Endothelial cell of hepatic sinusoid (primary cell): ENCODE data around the gene SCAF1.

Experiments used
- in situ Hi-C: cut with HindIII; loops from 2 replicates; pipeline ENCODE4 v1.10.0; 2017; ENCODE audit warnings: low sequenced_read_pairs

The SCAF1 gene, protein sequence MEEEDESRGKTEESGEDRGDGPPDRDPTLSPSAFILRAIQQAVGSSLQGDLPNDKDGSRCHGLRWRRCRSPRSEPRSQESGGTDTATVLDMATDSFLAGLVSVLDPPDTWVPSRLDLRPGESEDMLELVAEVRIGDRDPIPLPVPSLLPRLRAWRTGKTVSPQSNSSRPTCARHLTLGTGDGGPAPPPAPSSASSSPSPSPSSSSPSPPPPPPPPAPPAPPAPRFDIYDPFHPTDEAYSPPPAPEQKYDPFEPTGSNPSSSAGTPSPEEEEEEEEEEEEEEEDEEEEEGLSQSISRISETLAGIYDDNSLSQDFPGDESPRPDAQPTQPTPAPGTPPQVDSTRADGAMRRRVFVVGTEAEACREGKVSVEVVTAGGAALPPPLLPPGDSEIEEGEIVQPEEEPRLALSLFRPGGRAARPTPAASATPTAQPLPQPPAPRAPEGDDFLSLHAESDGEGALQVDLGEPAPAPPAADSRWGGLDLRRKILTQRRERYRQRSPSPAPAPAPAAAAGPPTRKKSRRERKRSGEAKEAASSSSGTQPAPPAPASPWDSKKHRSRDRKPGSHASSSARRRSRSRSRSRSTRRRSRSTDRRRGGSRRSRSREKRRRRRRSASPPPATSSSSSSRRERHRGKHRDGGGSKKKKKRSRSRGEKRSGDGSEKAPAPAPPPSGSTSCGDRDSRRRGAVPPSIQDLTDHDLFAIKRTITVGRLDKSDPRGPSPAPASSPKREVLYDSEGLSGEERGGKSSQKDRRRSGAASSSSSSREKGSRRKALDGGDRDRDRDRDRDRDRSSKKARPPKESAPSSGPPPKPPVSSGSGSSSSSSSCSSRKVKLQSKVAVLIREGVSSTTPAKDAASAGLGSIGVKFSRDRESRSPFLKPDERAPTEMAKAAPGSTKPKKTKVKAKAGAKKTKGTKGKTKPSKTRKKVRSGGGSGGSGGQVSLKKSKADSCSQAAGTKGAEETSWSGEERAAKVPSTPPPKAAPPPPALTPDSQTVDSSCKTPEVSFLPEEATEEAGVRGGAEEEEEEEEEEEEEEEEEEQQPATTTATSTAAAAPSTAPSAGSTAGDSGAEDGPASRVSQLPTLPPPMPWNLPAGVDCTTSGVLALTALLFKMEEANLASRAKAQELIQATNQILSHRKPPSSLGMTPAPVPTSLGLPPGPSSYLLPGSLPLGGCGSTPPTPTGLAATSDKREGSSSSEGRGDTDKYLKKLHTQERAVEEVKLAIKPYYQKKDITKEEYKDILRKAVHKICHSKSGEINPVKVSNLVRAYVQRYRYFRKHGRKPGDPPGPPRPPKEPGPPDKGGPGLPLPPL

DNA sequence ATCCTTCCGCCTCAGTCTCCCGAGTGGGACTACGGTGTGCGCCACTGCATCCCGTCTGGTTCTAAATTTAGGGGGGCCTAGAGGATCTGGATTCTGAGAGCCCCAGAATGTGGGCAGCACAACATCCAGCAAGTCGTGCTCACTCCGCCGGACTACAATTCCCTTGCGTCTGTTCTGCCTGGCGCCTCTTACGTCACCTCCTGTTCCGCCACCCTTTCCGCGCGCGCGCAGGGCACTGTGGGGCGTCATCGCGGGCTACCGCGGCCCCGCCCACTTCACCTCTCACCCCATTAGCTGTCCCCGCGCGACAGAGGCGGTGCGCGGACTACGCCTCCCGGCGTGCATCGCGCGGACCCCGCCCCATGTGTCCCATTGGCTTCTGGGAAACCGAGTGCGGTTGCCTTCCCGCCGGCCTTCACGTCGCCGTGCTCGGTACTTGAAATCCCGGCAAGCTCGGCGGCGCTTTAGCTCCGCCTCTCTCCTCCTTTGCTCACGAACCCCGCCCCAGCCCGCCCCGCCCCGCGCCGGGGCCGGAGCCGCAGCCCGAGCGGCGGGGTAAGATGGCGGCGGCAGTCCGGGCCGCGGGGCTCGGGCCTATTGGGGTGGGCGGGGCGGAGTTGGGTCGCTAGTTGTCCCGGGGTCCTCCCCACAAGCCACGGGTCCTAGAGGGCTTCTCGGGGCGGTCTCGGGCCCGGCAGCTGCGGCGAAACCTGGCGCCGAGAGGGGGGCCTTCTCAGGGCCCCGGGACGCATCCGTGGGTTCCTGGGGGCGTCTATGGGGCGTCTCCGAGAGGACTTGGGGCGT is at the start of gene SCAF1:
TSS of gene SCAF1 (plus strand) at position 522 of the 804 bp plus-strand sequence. CDS start 2,818 bp downstream, outside the sequence.
- in situ Hi-C loops = loop anchor here (5.0 kb wide), 1 partner anchor 70 kb away; no protein-coding TSS in a partner anchor

GRCh38 chr19:49592486-49593232 is 49.4 kb upstream of the SCAF1 start:
- in situ Hi-C loops = no loop called here

- in situ Hi-C loops = no loop called here
These were observed 48.5 kb upstream of the SCAF1 start for GRCh38 chr19:49593233-49594113.

DNA sequence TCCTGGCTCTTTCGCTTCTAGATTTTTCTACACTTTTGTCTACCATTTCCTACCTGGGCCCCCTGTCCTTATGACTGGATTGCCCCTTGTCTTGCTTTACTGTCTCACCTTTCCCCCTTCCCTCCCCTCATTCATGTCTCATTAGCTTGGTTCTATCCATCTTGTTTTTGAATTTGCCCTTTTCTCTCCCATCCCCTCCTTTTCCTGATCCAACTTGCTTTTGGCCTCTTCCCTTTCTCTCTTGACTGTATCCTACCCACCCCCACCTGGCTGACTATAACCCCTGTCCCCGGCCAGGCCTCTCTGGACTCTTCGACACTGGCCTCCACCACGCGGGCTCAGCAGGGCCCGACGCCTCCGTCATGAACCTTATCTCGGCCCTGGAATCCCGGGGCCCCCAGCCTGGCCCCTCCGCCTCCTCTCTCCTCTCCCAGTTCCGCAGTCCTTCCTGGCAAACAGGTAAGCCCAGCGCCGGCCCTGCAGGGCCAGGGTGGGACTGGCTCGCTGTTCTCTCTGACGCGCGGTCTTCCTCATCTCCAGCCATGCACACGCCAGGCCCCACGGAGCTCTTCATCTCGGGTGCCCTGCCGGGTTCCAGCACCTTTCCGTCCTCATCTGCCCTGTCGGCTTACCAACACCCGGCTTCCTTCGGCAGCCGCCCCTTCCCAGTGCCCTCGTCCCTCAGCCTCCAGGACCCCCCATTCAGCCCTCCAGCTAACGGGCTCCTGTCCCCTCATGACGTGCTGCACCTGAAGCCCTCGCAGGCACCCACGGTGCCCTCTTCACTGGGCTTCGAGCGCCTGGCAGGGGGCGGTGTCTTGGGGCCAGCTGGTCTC is 47.6 kb upstream of the SCAF1 start:
- in situ Hi-C loops = no loop called here

- in situ Hi-C loops = no loop called here
These were observed 46.8 kb upstream of the SCAF1 start for GRCh38 chr19:49594993-49595818.

DNA sequence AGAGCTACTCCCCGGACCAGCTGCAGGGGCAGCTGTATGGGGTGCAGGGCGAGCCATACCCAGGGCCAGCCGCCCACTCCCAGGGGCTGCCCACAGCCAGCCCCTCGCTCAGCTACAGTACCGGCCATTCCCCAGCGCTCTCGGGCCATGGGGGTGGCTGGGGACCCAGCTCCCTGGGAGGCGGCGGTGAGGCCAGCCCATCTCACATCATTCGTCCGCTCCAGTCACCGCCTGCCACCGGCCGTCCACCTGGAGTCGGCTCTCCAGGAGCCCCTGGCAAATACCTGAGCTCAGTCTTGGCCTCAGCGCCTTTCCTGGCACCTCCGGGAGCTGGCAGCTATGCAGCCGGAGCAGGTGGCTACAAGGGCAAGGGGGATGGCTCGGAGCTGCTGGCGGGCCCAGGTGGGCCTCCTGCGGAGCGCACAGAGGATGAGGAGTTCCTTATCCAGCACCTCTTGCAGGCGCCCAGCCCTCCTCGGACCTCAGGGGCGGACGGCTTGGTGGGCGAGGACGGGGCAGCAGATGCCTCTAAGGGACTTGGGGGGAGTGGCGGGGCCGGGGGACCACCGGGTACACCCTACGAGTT is 46.1 kb upstream of the SCAF1 start:
- in situ Hi-C loops = no loop called here

GRCh38 chr19:49596407-49596806 is 45.6 kb upstream of the SCAF1 start:
- in situ Hi-C loops = no loop called here

- in situ Hi-C loops = no loop called here
These were observed 44.9 kb upstream of the SCAF1 start for GRCh38 chr19:49596954-49597702.

GRCh38 chr19:49597703-49597974 is 44.4 kb upstream of the SCAF1 start:
- in situ Hi-C loops = no loop called here

DNA sequence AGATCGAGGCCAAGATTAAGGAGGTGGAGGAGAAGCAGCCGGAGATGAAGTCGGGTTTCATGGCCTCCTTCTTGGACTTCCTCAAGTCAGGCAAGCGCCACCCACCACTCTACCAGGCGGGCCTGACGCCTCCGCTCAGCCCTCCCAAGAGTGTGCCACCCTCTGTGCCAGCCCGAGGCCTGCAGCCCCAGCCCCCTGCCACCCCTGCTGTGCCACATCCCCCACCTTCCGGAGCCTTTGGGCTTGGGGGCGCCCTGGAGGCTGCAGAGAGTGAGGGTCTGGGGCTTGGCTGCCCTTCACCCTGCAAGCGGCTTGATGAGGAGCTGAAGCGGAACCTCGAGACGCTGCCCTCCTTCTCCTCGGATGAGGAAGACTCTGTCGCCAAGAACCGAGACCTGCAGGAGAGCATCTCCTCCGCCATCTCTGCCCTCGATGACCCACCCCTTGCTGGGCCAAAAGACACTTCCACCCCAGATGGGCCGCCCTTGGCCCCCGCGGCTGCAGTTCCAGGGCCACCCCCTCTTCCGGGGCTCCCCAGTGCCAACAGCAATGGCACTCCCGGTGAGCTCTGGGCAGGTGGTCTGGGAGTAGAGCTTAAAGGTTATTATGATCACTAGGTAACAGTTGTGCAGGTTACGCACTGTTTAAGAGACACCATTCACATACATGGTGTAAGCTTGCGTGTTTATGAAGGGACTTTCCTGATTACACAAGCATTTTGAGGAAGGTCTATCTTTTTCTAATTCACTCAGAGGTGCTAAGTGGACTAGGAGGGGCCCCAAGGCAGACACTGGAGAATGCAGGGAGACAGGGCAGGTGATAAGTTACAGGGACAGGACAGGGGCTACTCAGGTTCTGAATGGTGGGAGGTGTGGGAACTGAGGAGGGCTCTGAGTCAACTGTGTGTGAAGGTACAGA is 42.4 kb upstream of the SCAF1 start:
- in situ Hi-C loops = no loop called here

DNA sequence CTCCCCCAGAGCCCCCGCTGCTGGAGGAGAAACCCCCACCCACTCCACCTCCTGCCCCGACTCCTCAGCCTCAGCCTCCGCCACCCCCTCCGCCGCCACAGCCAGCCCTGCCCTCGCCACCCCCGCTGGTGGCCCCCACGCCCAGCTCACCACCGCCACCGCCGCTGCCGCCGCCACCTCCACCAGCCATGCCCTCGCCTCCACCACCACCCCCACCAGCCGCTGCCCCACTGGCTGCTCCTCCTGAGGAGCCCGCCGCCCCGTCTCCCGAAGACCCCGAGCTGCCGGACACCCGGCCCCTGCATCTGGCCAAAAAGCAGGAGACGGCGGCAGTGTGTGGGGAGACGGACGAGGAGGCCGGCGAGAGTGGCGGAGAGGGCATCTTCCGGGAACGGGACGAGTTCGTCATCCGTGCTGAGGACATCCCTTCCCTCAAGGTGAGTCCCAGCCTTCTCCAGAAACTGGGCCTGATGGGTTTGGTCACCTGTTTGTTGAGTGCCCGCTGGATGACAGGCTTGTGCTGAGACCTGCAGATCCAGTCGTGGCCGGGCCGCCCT is 40.4 kb upstream of the SCAF1 start:
- in situ Hi-C loops = no loop called here

GRCh38 chr19:49602806-49603205 is 39.2 kb upstream of the SCAF1 start:
- in situ Hi-C loops = no loop called here

GRCh38 chr19:49605605-49606004 is 36.4 kb upstream of the SCAF1 start:
- in situ Hi-C loops = no loop called here

DNA sequence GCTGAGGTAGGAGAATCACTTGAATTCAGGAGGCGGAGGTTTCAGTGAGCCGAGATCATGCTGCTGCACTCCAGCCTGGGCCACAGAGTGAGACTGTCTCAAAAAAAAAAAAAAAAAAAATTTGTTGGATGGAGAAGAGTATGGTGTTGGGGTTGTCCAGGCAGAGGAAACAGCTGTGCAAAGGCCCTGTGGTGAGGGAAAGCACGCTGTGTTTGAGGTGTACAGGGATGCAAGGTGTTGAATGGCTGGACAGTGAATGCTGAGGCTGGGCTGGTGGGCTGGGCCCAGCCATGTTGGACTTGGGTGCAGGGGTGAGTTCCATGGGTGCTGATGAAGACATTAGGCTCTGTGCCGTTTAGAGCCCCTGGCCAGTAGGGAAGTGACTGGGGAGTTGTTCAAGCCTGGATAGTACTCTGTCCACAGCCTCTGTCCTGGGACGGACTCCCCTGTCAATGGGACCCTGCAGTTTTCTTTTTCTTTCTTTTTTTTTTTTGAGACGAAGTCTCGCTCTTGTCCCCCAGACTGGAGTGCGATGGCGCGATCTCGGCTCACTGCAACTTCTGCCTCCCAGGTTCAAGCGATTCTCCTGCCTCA is 32.4 kb upstream of the SCAF1 start:
- in situ Hi-C loops = no loop called here
